K562 (cell line): ENCODE measurements around the gene SH3BP5L.

ENCODE experiments used
- CTCF ChIP-seq, 3 experiments: IDR thresholded peaks in 2 of 3; conservative IDR thresholded peaks in 1 of 3; 2 replicates each; pipeline ENCODE4 v1.5.1; 2011 to 2012; ENCODE audit warnings: low read length in 3 of 3, mild to moderate bottlenecking in 3 of 3, control low read depth in 2 of 3, improper control_type of control experiment in 1 of 3, inconsistent platforms in 1 of 3, low read depth in 1 of 3, mixed read lengths in 1 of 3, moderate library complexity in 1 of 3; ENCODE audit not compliant: insufficient read depth in 2 of 3
- ELF4 ChIP-seq: fragments of 450-650 bp; formaldehyde crosslinking; IDR thresholded peaks from 2 replicates; pipeline ENCODE4 v1.4.0; 2022; ENCODE audit warnings: missing genetic modification characterization
- ETV6 ChIP-seq, 3 experiments: fragments of 150-350 bp in 1 of 3; sonication (generic) in 1 of 3; formaldehyde crosslinking in 1 of 3; IDR thresholded peaks; 2 replicates each; pipeline versions ENCODE4 v1.6.1 to v1.8.0; 2014 to 2022; ENCODE audit warnings: borderline replicate concordance in 2 of 3, low read depth in 2 of 3, antibody characterized with exemption in 1 of 3, low read length in 1 of 3, mild to moderate bottlenecking in 1 of 3, missing genetic modification reagents in 1 of 3
- HCFC1 ChIP-seq: IDR thresholded peaks from 2 replicates; pipeline ENCODE4 v1.6.1; 2012; ENCODE audit warnings: low read depth, low read length, improper control_type of control experiment
- POLR2AphosphoS5 ChIP-seq: IDR thresholded peaks from 2 replicates; pipeline ENCODE4 v1.6.1; 2011; ENCODE audit warnings: mild to moderate bottlenecking, low read depth, low read length, moderate library complexity; ENCODE audit not compliant: control insufficient read depth, insufficient read depth
- ZBTB49 ChIP-seq: sonication (generic); formaldehyde crosslinking; IDR thresholded peaks from 2 replicates; pipeline ENCODE4 v1.8.0; 2022; ENCODE audit warnings: missing genetic modification reagents, mild to moderate bottlenecking, borderline replicate concordance
- ZNF561 ChIP-seq: fragments of 450-650 bp; formaldehyde crosslinking; conservative IDR thresholded peaks from 2 replicates; pipeline ENCODE4 v1.4.0; 2020; ENCODE audit warnings: mild to moderate bottlenecking, moderate library complexity

- TF ChIP-seq HCFC1 = no peak
- TF ChIP-seq ELF4 (CRISPR knock-in tag) = no peak
- no peak for TF ChIP-seq ZBTB49 (CRISPR knock-in tag)
- no peak for TF ChIP-seq CTCF (IDR thresholded peaks at IDR 0.05 in 2 of 3, conservative IDR thresholded peaks at IDR 0.05 in 1 of 3; ENCODE audit: insufficient read depth in 2 of 3, low read depth in 1 of 3, low read length in 3 of 3)
- no peak for TF ChIP-seq ZNF561 (CRISPR knock-in tag)
- TF ChIP-seq ETV6 (IDR thresholded peaks at IDR 0.05; ENCODE audit: borderline replicate concordance in 1 of 2, low read depth in 2 of 2, low read length in 1 of 2) = no peak
- no peak for TF ChIP-seq ETV6 (CRISPR knock-in tag; IDR thresholded peaks at IDR 0.05; ENCODE audit: borderline replicate concordance)
- TF ChIP-seq POLR2AphosphoS5 = no peak
Observed at GRCh38 chr1:248802454-248802853, 23.3 kb downstream of the SH3BP5L start.
